Endothelial cell of umbilical vein (primary cell): ENCODE results near the gene TACC3. TPM values are rescaled to one million over a fixed set of nuclear protein-coding genes. Genes with fewer than 3 reads are reported as not detected.

Experiments
- BruUV-seq: library from RNA; stranded (reverse); fragments of 400-500 nt; replicated peaks from 2 replicates; lab custom pipeline; 2021; lab: Mats Ljungman, UMichigan
- CTCF ChIA-PET: fragments of 300-600, 350-600 bp; sonication (Branson Sonifier 250); formaldehyde crosslinking; loops from one replicate; lab custom pipeline; 2021; ENCODE audit warnings: antibody characterized with exemption, inconsistent platforms; lab: Charles Lee
- POLR2A ChIA-PET: fragments of 300-600, 350-600 bp; sonication (Branson Sonifier 250); formaldehyde crosslinking; loops from one replicate; lab custom pipeline; 2021; ENCODE audit warnings: antibody characterized with exemption, inconsistent platforms; lab: Charles Lee
- DNase-seq: peaks from one replicate; pipeline ENCODE4 v3.0.0-alpha.2; 2011; ENCODE audit warnings: low read depth, low spot score
- FAIRE-seq: peaks from 2 replicates; lab custom pipeline; 2011; peaks lifted over from hg19 to GRCh38; lab: Jason Lieb, UNC
- H2AFZ ChIP-seq: 2 replicates; pipeline ENCODE4 v1.6.0; 2012; ENCODE audit warnings: low read depth, low read length, control low read depth, inconsistent platforms
- H3K27ac ChIP-seq: 2 replicates; pipeline ENCODE4 v1.5.1; 2011; ENCODE audit warnings: low read depth, mild to moderate bottlenecking, control low read depth, low read length, moderate library complexity; ENCODE audit not compliant: insufficient read depth
- H3K27me3 ChIP-seq, 2 experiments: 2 replicates each; pipeline versions ENCODE4 v1.6.0 to v1.6.1; 2011; ENCODE audit warnings: low read length in 2 of 2, mixed read lengths in 1 of 2; ENCODE audit not compliant: control insufficient read depth in 2 of 2, insufficient read depth in 2 of 2
- H3K36me3 ChIP-seq, 2 experiments: 2 replicates in 1 of 2; 3 replicates in 1 of 2; pipeline ENCODE4 v1.5.1; 2011; ENCODE audit warnings: low read length in 2 of 2, mild to moderate bottlenecking in 1 of 2, moderate library complexity in 1 of 2; ENCODE audit not compliant: control insufficient read depth in 2 of 2, insufficient read depth in 2 of 2; ENCODE audit errors: extremely low read depth in 1 of 2
- H3K4me1 ChIP-seq: 3 replicates; pipeline ENCODE4 v1.5.1; 2011; ENCODE audit warnings: mild to moderate bottlenecking, low read length; ENCODE audit not compliant: control insufficient read depth, insufficient read depth; ENCODE audit errors: extremely low read depth
- H3K4me2 ChIP-seq: 2 replicates; pipeline ENCODE4 v1.6.1; 2011; ENCODE audit warnings: low read length, control low read depth, mixed read lengths; ENCODE audit not compliant: insufficient read depth
- H3K4me3 ChIP-seq, 3 experiments: fragments of 200-600 bp in 1 of 3; sonication (generic), shearing (Covaris generic) in 1 of 3; replicated peaks in 1 of 3; 2 replicates each; pipeline ENCODE4 v1.5.1; 2011 to 2016; ENCODE audit warnings: control low read depth in 3 of 3, low read length in 3 of 3, mild to moderate bottlenecking in 2 of 3, inconsistent platforms in 1 of 3, low read depth in 1 of 3, moderate library complexity in 1 of 3; ENCODE audit not compliant: insufficient read depth in 1 of 3
- H3K79me2 ChIP-seq: 2 replicates; pipeline ENCODE4 v1.6.0; 2012; ENCODE audit warnings: low read length, inconsistent platforms; ENCODE audit not compliant: control insufficient read depth, insufficient read depth
- H3K9ac ChIP-seq: replicated peaks from 2 replicates; pipeline ENCODE3; 2011; ENCODE audit warnings: low read length, control low read depth; ENCODE audit not compliant: insufficient read depth; ENCODE audit errors: extremely low read depth
- H3K9me1 ChIP-seq: replicated peaks from 3 replicates; pipeline ENCODE4 v1.6.0; 2011; ENCODE audit warnings: mild to moderate bottlenecking, low read length; ENCODE audit not compliant: control insufficient read depth, insufficient read depth; ENCODE audit errors: extremely low read depth
- H3K9me3 ChIP-seq: replicated peaks from 2 replicates; pipeline ENCODE4 v1.5.1; 2012; ENCODE audit warnings: low read length, inconsistent platforms; ENCODE audit not compliant: control insufficient read depth, insufficient read depth
- H4K20me1 ChIP-seq: replicated peaks from 2 replicates; pipeline ENCODE3; 2011; ENCODE audit warnings: mild to moderate bottlenecking, low read length; ENCODE audit not compliant: control insufficient read depth, insufficient read depth; ENCODE audit errors: extremely low read depth
- CTCF ChIP-seq, 2 donors: IDR thresholded peaks; 1 replicate in 1 of 2; 2 replicates in 1 of 2; pipeline ENCODE4 v1.5.1; 2011; ENCODE audit warnings: low read length in 2 of 2, mild to moderate bottlenecking in 2 of 2, moderate library complexity in 2 of 2, control low read depth in 1 of 2, inconsistent platforms in 1 of 2, low read depth in 1 of 2; ENCODE audit not compliant: insufficient read depth in 1 of 2; ENCODE audit errors: extremely low read depth in 1 of 2
- EZH2 ChIP-seq: IDR thresholded peaks from 2 replicates; pipeline ENCODE4 v1.6.1; 2012; ENCODE audit warnings: borderline replicate concordance, low read depth, mild to moderate bottlenecking, moderate library complexity, low read length, inconsistent platforms; ENCODE audit not compliant: severe bottlenecking
- FOS ChIP-seq: IDR thresholded peaks from 2 replicates; pipeline ENCODE4 v1.6.1; 2011; ENCODE audit warnings: mild to moderate bottlenecking, low read length, moderate library complexity, borderline replicate concordance; ENCODE audit not compliant: insufficient read depth
- GATA2 ChIP-seq: IDR thresholded peaks from 2 replicates; pipeline ENCODE4 v1.7.0; 2011; ENCODE audit warnings: low read depth, mild to moderate bottlenecking, moderate library complexity, mixed read lengths, low read length; ENCODE audit not compliant: insufficient read length, insufficient read depth
- JUN ChIP-seq: IDR thresholded peaks from 2 replicates; pipeline ENCODE4 v1.6.1; 2011; ENCODE audit warnings: borderline replicate concordance, low read depth; ENCODE audit not compliant: insufficient read length, insufficient read depth
- MAX ChIP-seq: IDR thresholded peaks from 2 replicates; pipeline ENCODE4 v1.6.1; 2011; ENCODE audit not compliant: insufficient read depth, insufficient read length
- MYC ChIP-seq: IDR thresholded peaks from one replicate; pipeline ENCODE4 v1.6.1; 2011; ENCODE audit warnings: mild to moderate bottlenecking, low read depth, low read length
- POLR2A ChIP-seq: IDR thresholded peaks from 2 replicates; pipeline ENCODE4 v1.6.1; 2012; ENCODE audit warnings: low read depth, mild to moderate bottlenecking, control low read depth, low read length
- POLR2AphosphoS5 ChIP-seq: IDR thresholded peaks from 2 replicates; pipeline ENCODE4 v1.6.1; 2012; ENCODE audit warnings: low read depth, mild to moderate bottlenecking, control low read depth, low read length, moderate library complexity; ENCODE audit not compliant: insufficient read depth
- dilution Hi-C: fragments of 300-500 bp; cut with MboI; formaldehyde crosslinking; loops from one replicate; pipeline ENCODE4 v1.15.0; 2019; ENCODE audit warnings: low sequenced_read_pairs; ENCODE audit not compliant: extremely low pct_ligation_motif_present
- intact Hi-C: fragments of 100-400 bp; cut with micrococcal nuclease; formaldehyde crosslinking; loops from one replicate; pipeline ENCODE4 v1.10.0; 2022
- polyA plus RNA-seq, 4 experiments: library from polyadenylated mRNA; depleted of rRNA in 3 of 4; stranded (reverse) in 3 of 4; unstranded in 1 of 4; fragments of >200 nt; gene quantifications; 2 replicates each; pipeline versions ENCODE4 v1.2.1 to v1.2.3, GENCODE V29; 2011 to 2012; ENCODE audit warnings: missing spikeins in 1 of 4
- total RNA-seq: library from RNA; stranded (reverse); gene quantifications from 2 replicates; pipeline ENCODE4 v1.2.3, GENCODE V29; 2021

Gene TACC3
- total and polyA plus RNA-seq, 2 donors (not counting 3 experiments of a cell fraction or from before 2014, with no cell fraction given), result 54.5 to 135 TPM

- Histone ChIP-seq H3K9ac (no peak overlapping the region), H2AFZ (no peak overlapping the region), H3K27ac (no peak overlapping the region), H4K20me1 (no peaks in the 10 kb centered on the region), H3K9me1 (no peaks in the 10 kb centered on the region), H3K36me3 (no peaks in the 10 kb centered on the region), H3K4me1 (no peaks in the 10 kb centered on the region), H3K4me3 (no peak overlapping the region), H3K79me2 (no peaks in the 10 kb centered on the region), H3K9me3 (no peaks in the 10 kb centered on the region), H3K4me2 (no peak overlapping the region), H3K27me3 (peaks cover 8 to 12% of the 10 kb centered on the region in 2 experiments)
- intact Hi-C loops, result loop anchor here (5.0 kb wide), 1 partner anchor 43 kb away; no protein-coding TSS in a partner anchor
- FAIRE-seq, result no peak
- no peak for DNase-seq
- ChIA-PET CTCF (interaction anchor here (0.9 kb wide), 1 partner anchor 42 kb away, joined by 6 read pairs; no protein-coding TSS in a partner anchor), POLR2A (no interaction called here)
- BruUV-seq, result no TSS peak
- dilution Hi-C loops, result no loop called here
- TF ChIP-seq FOS (no peak), CTCF (IDR thresholded peaks at IDR 0.05; ENCODE audit: extremely low read depth in 1 of 2, insufficient read depth in 1 of 2, low read depth in 1 of 2, low read length in 2 of 2) (no peak), POLR2A (no peak), GATA2 (no peak), MAX (no peak), MYC (no peak), EZH2 (no peak), JUN (no peak), POLR2AphosphoS5 (no peak)
Measured at GRCh38 chr4:1790005-1790404, 68.7 kb downstream of the TACC3 start.
